Germinal center (tissue), 1 donor: ENCODE results near the gene ITGB2.

Experiments
- DNase-seq: peaks from one replicate; pipeline ENCODE4 v3.0.0; 2012; ENCODE audit warnings: mixed read lengths, low spot score

Gene ITGB2

GRCh38 chr21:44846485-44847260, 74.0 kb downstream of the ITGB2 start:
- peak; percentile 27 for DNase-seq

- DNase-seq: no peak
These were observed 74.5 kb downstream of the ITGB2 start for GRCh38 chr21:44846224-44846484.

- DNase-seq: peak; percentile 54
These were observed 75.1 kb downstream of the ITGB2 start for GRCh38 chr21:44845418-44846223.

GRCh38 chr21:44844256-44844655, 76.4 kb downstream of the ITGB2 start:
- DNase-seq: no peak

- DNase-seq: no peak
These were observed 77.8 kb downstream of the ITGB2 start for GRCh38 chr21:44842721-44843445.

- DNase-seq: no peak
These were observed 78.6 kb downstream of the ITGB2 start for GRCh38 chr21:44842087-44842486.

DNA sequence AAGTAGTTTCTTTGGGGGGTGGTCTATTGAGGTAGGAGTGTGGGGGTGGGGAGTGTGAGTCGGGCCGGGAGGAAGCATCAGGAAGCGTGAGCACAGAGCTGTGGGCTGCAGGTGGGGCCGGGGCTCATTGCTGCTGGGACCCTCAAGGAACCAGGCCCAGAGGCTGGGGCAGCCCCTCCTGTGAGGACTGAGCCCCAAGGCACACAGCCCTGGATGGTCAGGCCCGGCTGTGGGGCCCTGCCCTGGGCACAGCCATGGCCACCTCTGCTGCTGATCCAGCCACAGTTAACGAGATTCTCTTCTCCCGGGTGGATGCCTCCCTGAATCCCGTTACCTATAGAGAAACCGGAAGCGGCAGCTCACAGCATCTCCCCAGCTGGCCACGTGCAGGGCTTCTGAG, 79.9 kb downstream of the ITGB2 start:
- no peak for DNase-seq

- DNase-seq: no peak
These were observed 81.7 kb downstream of the ITGB2 start for GRCh38 chr21:44838951-44839350.

DNA sequence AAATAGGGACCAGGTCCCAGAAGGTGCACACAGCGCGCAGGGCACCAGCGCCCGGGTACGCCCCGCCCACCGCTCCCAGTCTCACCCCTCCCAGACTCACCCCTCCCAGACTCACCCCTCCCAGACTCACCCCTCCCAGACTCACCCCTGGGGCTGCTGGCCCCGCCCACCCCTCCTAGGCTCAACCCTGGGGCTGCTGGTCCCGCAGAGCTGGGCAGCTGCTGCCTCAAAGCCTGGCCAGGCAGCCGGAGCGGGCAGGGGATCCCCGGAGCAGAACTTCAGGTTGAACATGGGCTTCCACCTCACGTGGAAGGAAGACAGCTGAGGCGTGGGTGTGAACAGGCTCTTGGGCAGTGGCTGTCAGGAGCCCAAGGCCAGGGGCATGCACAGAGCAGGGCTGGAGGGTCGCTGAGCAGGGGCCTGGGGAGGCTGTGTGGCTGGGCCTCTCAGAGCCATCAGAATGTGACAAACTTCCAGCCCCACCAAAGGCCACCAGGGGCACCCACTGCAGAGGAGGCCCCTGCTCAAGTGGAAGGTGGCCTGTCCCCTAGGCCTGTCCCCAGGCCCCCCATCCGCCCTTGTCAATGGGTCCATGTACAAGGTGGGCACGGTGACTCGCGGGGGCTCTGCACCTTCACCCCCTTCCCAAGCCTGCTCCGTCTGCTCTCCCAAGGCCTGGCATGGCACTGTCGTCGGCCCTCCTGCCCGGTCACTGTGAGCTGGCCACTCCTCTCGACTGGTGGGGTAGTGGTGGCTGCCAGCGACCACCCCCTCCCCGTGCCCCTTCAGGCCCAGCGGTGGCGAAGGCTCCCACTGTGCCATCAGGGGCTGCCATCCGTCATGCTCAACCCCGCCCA, 82.4 kb downstream of the ITGB2 start:
- no peak for DNase-seq

GRCh38 chr21:44837537-44837936, 83.2 kb downstream of the ITGB2 start:
- DNase-seq: no peak

- DNase-seq: no peak
These were observed 83.8 kb downstream of the ITGB2 start for GRCh38 chr21:44836666-44837471.

- no peak for DNase-seq
These were observed 84.4 kb downstream of the ITGB2 start for GRCh38 chr21:44836349-44836665.
